Trophoblast cell (in vitro differentiated cells and primary cell): Measurements from ENCODE around the gene LBP.
"Not testable (repeated sequence)": the region's sequence is repeated elsewhere in the genome, so short reads cannot be mapped to it uniquely, and the experiment has no call there.

Experiments
- DNase-seq, 2 donors: peaks; one replicate each; pipeline ENCODE4 v3.0.0-alpha.2; 2016
- H2AFZ ChIP-seq: 2 replicates; pipeline ENCODE4 v1.6.1; 2013; ENCODE audit warnings: low read length, moderate library complexity, mild to moderate bottlenecking; ENCODE audit not compliant: insufficient read depth, poor library complexity
- H2AK5ac ChIP-seq: 2 replicates; pipeline ENCODE4 v1.6.1; 2013; ENCODE audit warnings: mild to moderate bottlenecking, low read length
- H2BK120ac ChIP-seq: 2 replicates; pipeline ENCODE4 v1.6.1; 2013; ENCODE audit warnings: low read length, mild to moderate bottlenecking, moderate library complexity; ENCODE audit not compliant: insufficient read depth, poor library complexity
- H2BK12ac ChIP-seq: 2 replicates; pipeline ENCODE4 v1.6.1; 2013; ENCODE audit warnings: mild to moderate bottlenecking, low read length, moderate library complexity
- H2BK5ac ChIP-seq: 2 replicates; pipeline ENCODE4 v1.6.1; 2013; ENCODE audit warnings: low read length, low read depth, moderate library complexity, mild to moderate bottlenecking; ENCODE audit not compliant: poor library complexity
- H3K14ac ChIP-seq: 2 replicates; pipeline ENCODE4 v1.6.1; 2013; ENCODE audit warnings: mild to moderate bottlenecking, low read length
- H3K18ac ChIP-seq: 2 replicates; pipeline ENCODE4 v1.6.1; 2013; ENCODE audit warnings: mild to moderate bottlenecking, low read length
- H3K23ac ChIP-seq: 2 replicates; pipeline ENCODE4 v1.6.1; 2013; ENCODE audit warnings: low read length
- H3K27ac ChIP-seq: 2 replicates; pipeline ENCODE4 v1.5.1; 2013; ENCODE audit warnings: low read depth, mild to moderate bottlenecking, inconsistent platforms, low read length, moderate library complexity
- H3K27me3 ChIP-seq: 2 replicates; pipeline ENCODE4 v1.6.1; 2013; ENCODE audit warnings: inconsistent platforms, mild to moderate bottlenecking, low read length, moderate library complexity; ENCODE audit not compliant: insufficient read depth
- H3K36me3 ChIP-seq, 2 experiments: 1 replicate in 1 of 2; 2 replicates in 1 of 2; pipeline ENCODE4 v1.6.1; 2013; ENCODE audit warnings: low read length in 2 of 2, mild to moderate bottlenecking in 2 of 2, moderate library complexity in 1 of 2; ENCODE audit not compliant: insufficient read depth in 2 of 2, control insufficient read depth in 1 of 2
- H3K4ac ChIP-seq: 2 replicates; pipeline ENCODE4 v1.6.1; 2013; ENCODE audit warnings: low read depth, mild to moderate bottlenecking, low read length, moderate library complexity
- H3K4me1 ChIP-seq, 2 experiments: 1 replicate in 1 of 2; 2 replicates in 1 of 2; pipeline ENCODE4 v1.6.1; 2013; ENCODE audit warnings: low read length in 2 of 2, mild to moderate bottlenecking in 2 of 2, moderate library complexity in 1 of 2; ENCODE audit not compliant: insufficient read depth in 2 of 2, control insufficient read depth in 1 of 2
- H3K4me2 ChIP-seq: 2 replicates; pipeline ENCODE4 v1.6.1; 2013; ENCODE audit warnings: inconsistent platforms, mild to moderate bottlenecking, low read length, moderate library complexity
- H3K4me3 ChIP-seq: 2 replicates; pipeline ENCODE4 v1.5.1; 2013; ENCODE audit warnings: mild to moderate bottlenecking, low read depth, low read length, inconsistent platforms
- H3K79me1 ChIP-seq: one replicate; pipeline ENCODE4 v1.6.1; 2013; ENCODE audit warnings: low read length
- H3K79me2 ChIP-seq: 2 replicates; pipeline ENCODE4 v1.6.1; 2013; ENCODE audit warnings: low read length, mild to moderate bottlenecking; ENCODE audit not compliant: control insufficient read depth, insufficient read depth, poor library complexity
- H3K9ac ChIP-seq: 2 replicates; pipeline ENCODE4 v1.6.1; 2013; ENCODE audit warnings: mild to moderate bottlenecking, low read length
- H3K9me3 ChIP-seq: 2 replicates; pipeline ENCODE4 v1.6.1; 2013; ENCODE audit warnings: low read depth, mild to moderate bottlenecking, control low read depth, inconsistent platforms, low read length; ENCODE audit not compliant: insufficient read depth
- H4K12ac ChIP-seq: 2 replicates; pipeline ENCODE4 v1.6.1; 2013; ENCODE audit warnings: low read depth, mild to moderate bottlenecking, low read length, moderate library complexity
- H4K8ac ChIP-seq: 2 replicates; pipeline ENCODE4 v1.6.1; 2013; ENCODE audit warnings: low read depth, mild to moderate bottlenecking, low read length, moderate library complexity
- H4K91ac ChIP-seq: one replicate; pipeline ENCODE4 v1.6.1; 2013; ENCODE audit warnings: low read depth, mild to moderate bottlenecking, low read length, moderate library complexity
- whole genome bisulfite sequencing: extraction: QIAGEN DNeasy Blood & Tissue Kit; methylation state at CpG from one replicate; pipeline ENCODE4 v1.1.7; 2013; ENCODE audit warnings: missing lambda C conversion rate; ENCODE audit not compliant: insufficient read length, insufficient coverage; ENCODE audit errors: extremely low coverage; 5-methylcytosine and 5-hydroxymethylcytosine counted together

Gene LBP

GRCh38 chr20:38313676-38314075 is 32.6 kb upstream of the LBP start:
- Histone ChIP-seq H3K79me2 (no peaks in the 10 kb centered on the region), H3K4me2 (no peak overlapping the region), H3K23ac (no peak overlapping the region), H3K9me3 (peaks cover 2% of the 10 kb centered on the region), H4K8ac (no peak overlapping the region), H3K4me1 (no peaks in the 10 kb centered on the region), H2BK120ac (no peak overlapping the region), H2BK5ac (no peak overlapping the region), H2AFZ (no peak overlapping the region), H3K18ac (no peak overlapping the region), H3K4ac (no peak overlapping the region), H2BK12ac (no peak overlapping the region), H3K4me3 (no peak overlapping the region), H3K14ac (no peak overlapping the region), H3K27ac (no peak overlapping the region), H3K27me3 (no peaks in the 10 kb centered on the region), H2AK5ac (no peak overlapping the region), H3K36me3 (no peaks in the 10 kb centered on the region), H3K9ac (no peak overlapping the region), H3K79me1 (no peaks in the 10 kb centered on the region), H4K91ac (no peak overlapping the region), H4K12ac (no peak overlapping the region)
- DNase-seq: no peak
- WGBS: 100% methylated on average over 2 of the region's 2 CpGs

- not testable (repeated sequence) for H3K4me3 ChIP-seq, H3K23ac ChIP-seq, H3K79me1 ChIP-seq, H3K18ac ChIP-seq, H2BK12ac ChIP-seq, H4K91ac ChIP-seq, H2AFZ ChIP-seq, H3K9me3 ChIP-seq, H4K12ac ChIP-seq, H2AK5ac ChIP-seq, H3K14ac ChIP-seq, H4K8ac ChIP-seq, H3K4me2 ChIP-seq, H2BK5ac ChIP-seq, H3K4ac ChIP-seq, H3K9ac ChIP-seq, H3K27ac ChIP-seq, H3K27me3 ChIP-seq, H3K79me2 ChIP-seq, H3K36me3 ChIP-seq, H2BK120ac ChIP-seq, DNase-seq, H3K4me1 ChIP-seq
- no CpG with 5 or more reads among the region's 1 CpG for WGBS
Observed at GRCh38 chr20:38314350-38314749, 31.9 kb upstream of the LBP start.

- no peak overlapping the region for H3K4me3 ChIP-seq
- H3K9ac ChIP-seq: no peak overlapping the region
- H3K79me2 ChIP-seq: no peaks in the 10 kb centered on the region
- DNase-seq: no peak
- no peaks in the 10 kb centered on the region for H3K4me1 ChIP-seq
- H2AK5ac ChIP-seq: no peak overlapping the region
- no CpG with 5 or more reads among the region's 5 CpGs for WGBS
- H3K4ac ChIP-seq: no peak overlapping the region
- no peak overlapping the region for H4K8ac ChIP-seq
- H3K9me3 ChIP-seq: peaks cover 2% of the 10 kb centered on the region
- no peak overlapping the region for H3K23ac ChIP-seq
- H3K27me3 ChIP-seq: no peaks in the 10 kb centered on the region
- no peak overlapping the region for H2AFZ ChIP-seq
- no peak overlapping the region for H2BK12ac ChIP-seq
- H2BK120ac ChIP-seq: no peak overlapping the region
- H2BK5ac ChIP-seq: no peak overlapping the region
- H3K79me1 ChIP-seq: no peaks in the 10 kb centered on the region
- no peaks in the 10 kb centered on the region for H3K36me3 ChIP-seq
- H3K14ac ChIP-seq: no peak overlapping the region
- H4K12ac ChIP-seq: no peak overlapping the region
- no peak overlapping the region for H3K18ac ChIP-seq
- no peak overlapping the region for H4K91ac ChIP-seq
- H3K27ac ChIP-seq: no peak overlapping the region
- no peak overlapping the region for H3K4me2 ChIP-seq
Observed at GRCh38 chr20:38315290-38315966, 30.9 kb upstream of the LBP start.

GRCh38 chr20:38316341-38316740 is 29.9 kb upstream of the LBP start:
- H2BK12ac ChIP-seq: no peak overlapping the region
- no peak overlapping the region for H3K23ac ChIP-seq
- H3K27ac ChIP-seq: no peak overlapping the region
- H3K4me3 ChIP-seq: no peak overlapping the region
- no peaks in the 10 kb centered on the region for H3K79me2 ChIP-seq
- no peak overlapping the region for H4K91ac ChIP-seq
- H3K9me3 ChIP-seq: peaks cover 2% of the 10 kb centered on the region
- no peak overlapping the region for H2AFZ ChIP-seq
- WGBS: no CpG with 5 or more reads among the region's 4 CpGs
- no peak overlapping the region for H3K14ac ChIP-seq
- no peak overlapping the region for H2BK120ac ChIP-seq
- no peak for DNase-seq
- no peak overlapping the region for H3K18ac ChIP-seq
- no peak overlapping the region for H2BK5ac ChIP-seq
- no peak overlapping the region for H4K8ac ChIP-seq
- H3K9ac ChIP-seq: no peak overlapping the region
- H3K27me3 ChIP-seq: no peaks in the 10 kb centered on the region
- no peak overlapping the region for H3K4me2 ChIP-seq
- H3K4me1 ChIP-seq: no peaks in the 10 kb centered on the region
- no peaks in the 10 kb centered on the region for H3K79me1 ChIP-seq
- no peak overlapping the region for H4K12ac ChIP-seq
- no peaks in the 10 kb centered on the region for H3K36me3 ChIP-seq
- no peak overlapping the region for H2AK5ac ChIP-seq
- no peak overlapping the region for H3K4ac ChIP-seq
